GM19397 (cell line): ENCODE data around the gene SLC35G6.

ENCODE experiments used
- ATAC-seq: cut with Tn5 transposase; IDR thresholded peaks from one replicate; pipeline ENCODE4 v1.9.1; 2021; ENCODE audit warnings: mild to moderate bottlenecking, moderate library complexity; ENCODE audit not compliant: unreplicated experiment

The SLC35G6 gene

DNA sequence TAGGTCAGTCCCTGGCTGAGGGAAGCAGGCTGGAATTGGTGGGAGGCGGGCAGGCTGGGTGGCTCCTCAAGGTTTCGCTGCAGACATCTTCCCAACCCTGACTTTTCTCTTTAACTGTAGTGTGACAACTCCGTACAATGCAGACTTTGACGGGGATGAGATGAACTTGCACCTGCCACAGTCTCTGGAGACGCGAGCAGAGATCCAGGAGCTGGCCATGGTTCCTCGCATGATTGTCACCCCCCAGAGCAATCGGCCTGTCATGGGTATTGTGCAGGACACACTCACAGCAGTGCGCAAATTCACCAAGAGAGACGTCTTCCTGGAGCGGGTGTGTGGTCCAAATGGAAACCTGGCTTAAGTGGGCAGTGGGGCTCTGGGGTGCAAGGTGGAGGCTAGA, 17.9 kb downstream of the SLC35G6 start:
- ATAC-seq, result no peak

- no peak for ATAC-seq
Observed at GRCh38 chr17:7501729-7502128, 20.5 kb downstream of the SLC35G6 start.

GRCh38 chr17:7502171-7502847, 21.1 kb downstream of the SLC35G6 start:
- ATAC-seq, result no peak

- ATAC-seq, result no peak
Observed at GRCh38 chr17:7502987-7503386, 21.7 kb downstream of the SLC35G6 start.

GRCh38 chr17:7503521-7503920, 22.3 kb downstream of the SLC35G6 start:
- no peak for ATAC-seq

- ATAC-seq, result no peak
Observed at GRCh38 chr17:7508145-7508544, 26.9 kb downstream of the SLC35G6 start.

DNA sequence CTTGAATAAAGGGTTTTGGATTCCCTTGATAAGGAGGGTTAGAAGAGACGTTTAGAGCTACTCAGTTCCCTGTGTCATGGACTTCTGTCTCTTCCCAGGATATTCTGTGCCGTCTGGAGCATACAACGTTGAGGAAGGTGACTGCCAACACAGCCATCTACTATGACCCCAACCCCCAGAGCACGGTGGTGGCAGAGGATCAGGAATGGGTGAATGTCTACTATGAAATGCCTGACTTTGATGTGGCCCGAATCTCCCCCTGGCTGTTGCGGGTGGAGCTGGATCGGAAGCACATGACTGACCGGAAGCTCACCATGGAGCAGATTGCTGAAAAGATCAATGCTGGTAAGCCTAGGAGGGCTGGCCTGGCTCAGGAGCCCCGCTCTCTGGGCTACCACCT, 27.6 kb downstream of the SLC35G6 start:
- ATAC-seq, result no peak

GRCh38 chr17:7509937-7510336, 28.7 kb downstream of the SLC35G6 start:
- ATAC-seq, result no peak

DNA sequence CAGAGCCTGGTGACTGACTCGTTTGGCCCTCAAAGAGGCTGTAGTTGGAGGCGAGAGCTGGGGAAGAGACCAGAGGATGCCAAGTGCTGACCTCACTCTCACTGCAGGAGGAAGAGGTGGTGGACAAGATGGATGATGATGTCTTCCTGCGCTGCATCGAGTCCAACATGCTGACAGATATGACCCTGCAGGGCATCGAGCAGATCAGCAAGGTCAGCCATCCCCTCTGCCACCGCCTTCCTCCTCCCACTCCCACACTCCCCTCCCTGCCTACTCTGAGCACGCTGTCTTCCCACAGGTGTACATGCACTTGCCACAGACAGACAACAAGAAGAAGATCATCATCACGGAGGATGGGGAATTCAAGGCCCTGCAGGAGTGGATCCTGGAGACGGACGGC, 29.9 kb downstream of the SLC35G6 start:
- ATAC-seq, result no peak

DNA sequence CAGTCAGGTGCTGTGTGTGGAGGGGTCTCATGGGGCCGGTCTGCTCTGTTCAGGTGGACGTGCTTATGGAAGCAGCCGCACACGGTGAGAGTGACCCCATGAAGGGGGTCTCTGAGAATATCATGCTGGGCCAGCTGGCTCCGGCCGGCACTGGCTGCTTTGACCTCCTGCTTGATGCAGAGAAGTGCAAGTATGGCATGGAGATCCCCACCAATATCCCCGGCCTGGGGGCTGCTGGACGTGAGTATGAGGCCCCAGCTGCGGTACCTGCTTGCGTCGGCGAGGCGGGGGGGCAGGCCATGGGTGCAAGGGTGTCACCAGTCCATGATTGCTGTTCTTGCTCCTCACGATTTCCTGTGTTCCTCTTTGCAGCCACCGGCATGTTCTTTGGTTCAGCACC, 30.9 kb downstream of the SLC35G6 start:
- ATAC-seq, result no peak

DNA sequence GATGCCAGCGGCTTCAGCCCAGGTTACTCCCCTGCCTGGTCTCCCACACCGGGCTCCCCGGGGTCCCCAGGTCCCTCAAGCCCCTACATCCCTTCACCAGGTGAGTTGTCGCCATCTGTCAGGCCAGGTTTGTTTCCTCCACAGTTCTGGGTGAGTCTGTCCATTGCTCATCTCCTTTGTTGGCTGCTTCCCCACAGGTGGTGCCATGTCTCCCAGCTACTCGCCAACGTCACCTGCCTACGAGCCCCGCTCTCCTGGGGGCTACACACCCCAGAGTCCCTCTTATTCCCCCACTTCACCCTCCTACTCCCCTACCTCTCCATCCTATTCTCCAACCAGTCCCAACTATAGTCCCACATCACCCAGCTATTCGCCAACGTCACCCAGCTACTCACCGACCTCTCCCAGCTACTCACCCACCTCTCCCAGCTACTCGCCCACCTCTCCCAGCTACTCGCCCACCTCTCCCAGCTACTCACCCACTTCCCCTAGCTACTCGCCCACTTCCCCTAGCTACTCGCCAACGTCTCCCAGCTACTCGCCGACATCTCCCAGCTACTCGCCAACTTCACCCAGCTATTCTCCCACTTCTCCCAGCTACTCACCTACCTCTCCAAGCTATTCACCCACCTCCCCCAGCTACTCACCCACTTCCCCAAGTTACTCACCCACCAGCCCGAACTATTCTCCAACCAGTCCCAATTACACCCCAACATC, 31.7 kb downstream of the SLC35G6 start:
- ATAC-seq, result no peak

DNA sequence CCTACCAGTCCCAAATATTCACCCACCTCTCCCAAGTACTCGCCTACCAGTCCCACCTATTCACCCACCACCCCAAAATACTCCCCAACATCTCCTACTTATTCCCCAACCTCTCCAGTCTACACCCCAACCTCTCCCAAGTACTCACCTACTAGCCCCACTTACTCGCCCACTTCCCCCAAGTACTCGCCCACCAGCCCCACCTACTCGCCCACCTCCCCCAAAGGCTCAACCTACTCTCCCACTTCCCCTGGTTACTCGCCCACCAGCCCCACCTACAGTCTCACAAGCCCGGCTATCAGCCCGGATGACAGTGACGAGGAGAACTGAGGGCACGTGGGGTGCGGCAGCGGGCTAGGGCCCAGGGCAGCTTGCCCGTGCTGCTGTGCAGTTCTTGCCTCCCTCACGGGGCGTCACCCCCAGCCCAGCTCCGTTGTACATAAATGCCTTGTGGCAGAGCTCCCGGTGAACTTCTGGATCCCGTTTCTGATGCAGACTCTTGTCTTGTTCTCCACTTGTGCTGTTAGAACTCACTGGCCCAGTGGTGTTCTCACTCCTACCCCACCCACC, 32.7 kb downstream of the SLC35G6 start:
- ATAC-seq, result no peak

DNA sequence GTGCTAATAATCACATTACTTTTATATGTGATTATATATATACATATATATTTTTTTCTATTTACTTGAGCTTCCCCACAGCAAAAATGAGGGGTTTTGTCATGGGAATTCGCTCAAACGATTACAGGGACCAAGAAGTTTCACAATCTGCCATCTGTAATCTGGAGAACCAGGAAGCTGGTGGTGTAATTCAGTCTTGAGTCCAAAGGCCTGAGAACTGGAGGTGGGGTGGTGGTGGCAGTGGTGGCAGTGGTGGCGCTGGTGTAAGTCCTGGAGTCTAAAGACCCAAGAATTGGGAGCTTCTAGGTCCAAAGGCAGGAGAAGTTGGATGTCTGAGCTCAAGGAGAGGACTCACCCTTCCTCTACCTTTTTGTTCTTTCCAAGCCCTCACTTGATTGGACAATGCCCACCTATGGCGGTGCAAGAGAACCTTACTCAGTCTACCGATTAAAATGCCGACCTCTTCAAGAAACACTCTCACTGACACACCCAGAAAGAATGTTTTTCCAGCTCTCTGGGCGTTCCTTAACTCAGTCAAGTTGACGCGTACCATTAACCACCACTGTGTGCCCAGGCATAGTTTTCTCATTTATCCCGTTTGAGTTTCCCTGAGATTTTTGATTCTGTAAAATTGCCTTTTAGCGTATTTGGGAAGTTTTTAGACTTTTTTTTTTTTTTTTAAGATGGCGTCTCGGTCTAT, 34.8 kb downstream of the SLC35G6 start:
- ATAC-seq, result no peak

GRCh38 chr17:7523033-7523432, 41.8 kb downstream of the SLC35G6 start:
- ATAC-seq, result no peak

DNA sequence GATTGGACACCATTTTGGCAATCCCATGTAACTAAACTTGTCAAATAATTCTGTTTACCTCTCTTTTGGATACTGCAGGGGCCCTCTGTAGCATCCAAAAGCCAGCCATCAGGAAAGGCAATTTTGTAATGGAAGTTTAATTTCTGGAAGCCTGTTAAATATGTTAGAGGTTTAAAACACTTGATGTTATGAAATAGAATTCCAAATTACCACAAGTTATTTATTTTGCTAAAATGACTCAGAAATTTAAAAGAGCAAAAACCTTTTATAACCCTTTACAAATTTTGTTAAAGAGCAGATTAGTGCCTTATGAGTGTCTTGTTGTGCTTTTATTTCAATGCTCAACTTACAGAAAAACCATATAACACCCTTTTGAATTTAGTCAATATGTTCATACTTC, 47.6 kb downstream of the SLC35G6 start:
- no peak for ATAC-seq

DNA sequence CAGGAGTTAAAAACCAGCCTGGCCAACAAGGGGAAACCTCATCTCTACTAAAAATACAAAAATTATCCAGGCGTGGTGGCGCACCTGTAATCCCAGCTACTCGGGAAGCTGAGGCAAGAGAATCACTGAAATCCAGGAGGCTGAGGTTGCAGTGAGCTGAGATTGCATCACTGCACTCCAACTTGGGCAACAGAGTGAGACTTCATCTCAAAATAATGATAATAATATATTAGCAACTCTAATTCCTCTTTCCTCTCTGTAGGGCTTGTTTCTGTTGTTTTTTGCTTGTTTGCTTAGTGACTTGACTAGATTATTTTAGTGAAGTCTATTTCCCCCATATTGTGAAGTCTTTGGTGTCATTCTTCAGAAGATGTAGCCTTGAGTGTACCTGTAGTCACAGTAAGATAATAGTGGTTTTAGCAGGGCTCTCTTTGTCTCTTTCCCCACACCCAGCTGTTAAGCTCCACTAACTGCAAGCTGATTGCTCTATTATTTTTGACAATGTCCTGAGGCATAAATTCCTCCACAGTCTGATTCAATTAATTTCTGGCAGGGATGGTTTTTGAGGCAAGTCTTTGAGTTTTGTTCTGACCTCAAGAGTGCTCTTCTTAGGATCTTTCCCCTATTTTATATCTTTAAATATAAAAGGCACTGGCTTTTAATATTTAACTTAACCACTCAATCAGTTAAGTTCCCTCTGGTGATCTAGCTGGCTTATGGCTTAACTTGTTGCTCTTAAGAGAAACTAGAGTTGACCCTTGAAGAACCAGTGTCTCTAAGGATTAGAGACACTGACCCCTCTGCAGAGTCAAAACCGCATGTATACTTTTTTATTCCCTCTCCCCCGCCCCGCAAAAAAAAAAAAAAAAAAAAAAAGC, 49.0 kb downstream of the SLC35G6 start:
- ATAC-seq, result no peak
